GM21528 (cell line): ENCODE measurements around the gene MRTFA.
"Not testable (repeated sequence)": the region's sequence is repeated elsewhere in the genome, so short reads cannot be mapped to it uniquely, and the experiment has no call there.

Source experiments
- ATAC-seq: cut with Tn5 transposase; IDR thresholded peaks from one replicate; pipeline ENCODE4 v1.9.1; 2021; ENCODE audit warnings: mild to moderate bottlenecking, moderate library complexity; ENCODE audit not compliant: unreplicated experiment, low FRiP score

The MRTFA gene

DNA sequence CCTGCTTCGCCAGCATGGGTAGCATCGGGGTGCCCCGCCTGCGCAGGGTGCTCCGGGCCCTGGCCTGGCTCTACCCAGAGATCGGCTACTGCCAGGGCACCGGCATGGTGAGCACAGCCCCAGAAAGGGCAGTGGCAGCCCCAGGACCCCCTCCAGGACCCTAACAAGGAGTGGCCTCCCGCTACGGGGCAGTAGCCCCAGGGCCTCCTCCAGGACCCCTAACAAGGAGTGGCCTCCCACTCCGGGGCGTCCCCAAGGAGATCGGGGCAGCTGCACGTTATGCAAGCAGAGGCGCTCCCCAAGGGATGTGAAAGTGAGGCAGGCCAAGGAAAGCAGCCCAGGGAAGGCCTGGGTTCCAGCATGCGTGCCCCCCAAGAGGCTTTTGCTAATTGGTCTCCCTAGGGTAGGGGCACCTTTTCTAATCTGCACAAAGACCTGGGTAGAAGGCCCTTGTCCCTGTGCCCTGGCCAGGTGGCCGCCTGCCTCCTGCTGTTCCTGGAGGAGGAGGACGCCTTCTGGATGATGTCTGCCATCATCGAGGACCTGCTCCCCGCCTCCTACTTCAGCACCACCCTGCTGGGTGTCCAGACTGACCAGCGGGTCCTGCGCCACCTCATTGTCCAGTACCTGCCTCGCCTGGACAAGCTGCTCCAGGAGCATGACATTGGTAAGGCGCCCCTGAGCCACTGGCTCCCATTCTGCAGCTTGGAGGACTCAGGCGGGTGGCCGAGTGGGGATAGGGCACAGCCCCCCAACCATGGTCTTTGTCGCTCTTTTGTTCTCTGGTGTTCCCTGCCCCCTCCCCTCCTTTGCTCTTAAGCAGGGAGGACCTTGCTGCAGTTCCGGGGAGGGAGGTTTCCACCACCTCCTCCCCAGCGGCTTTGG lies 231.1 kb downstream of the MRTFA start:
- ATAC-seq, result no peak

GRCh38 chr22:40404251-40405177 lies 232.0 kb downstream of the MRTFA start:
- ATAC-seq, result no peak

DNA sequence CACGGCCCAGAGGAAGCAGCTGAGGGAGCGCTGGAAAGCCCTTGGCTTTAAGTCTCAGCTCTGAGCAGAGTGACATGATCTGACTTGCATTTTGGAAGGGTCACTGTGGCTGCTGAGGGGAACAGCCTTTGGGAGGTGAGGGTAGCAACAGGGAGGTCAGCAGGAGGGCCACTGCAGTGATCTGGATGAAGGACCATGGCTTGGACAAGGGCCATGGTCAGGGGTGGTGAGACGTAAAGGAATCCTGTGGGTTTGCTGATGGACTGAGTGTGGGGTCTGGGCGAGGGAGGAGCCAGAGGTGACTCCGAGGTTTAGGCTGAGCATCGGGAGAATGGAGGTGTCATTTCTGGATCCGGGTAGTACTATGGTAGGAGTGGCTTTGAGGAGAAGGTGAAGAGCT lies 232.9 kb downstream of the MRTFA start:
- ATAC-seq, result no peak

- no peak for ATAC-seq
Measured at GRCh38 chr22:40403141-40403540, 233.4 kb downstream of the MRTFA start.

DNA sequence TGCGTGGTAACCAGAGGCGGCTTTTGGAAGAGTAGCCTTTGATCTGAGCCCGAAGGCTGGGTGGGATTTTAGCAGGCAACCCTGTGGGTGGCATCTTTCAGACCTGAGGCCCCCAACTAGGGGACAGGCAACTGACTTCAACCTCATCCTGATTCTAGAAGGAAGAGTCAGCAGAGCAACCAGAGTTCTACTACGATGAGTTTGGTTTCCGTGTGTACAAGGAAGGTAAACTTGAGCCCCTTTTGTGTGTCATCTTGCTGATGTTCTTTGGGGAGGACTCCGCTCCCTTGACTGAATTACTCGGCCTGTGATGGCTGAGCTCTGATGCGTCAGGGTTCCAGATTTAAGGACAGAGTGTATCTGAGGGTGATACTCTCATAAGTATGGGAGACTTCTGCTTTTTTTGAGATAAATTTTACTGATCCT lies 234.5 kb downstream of the MRTFA start:
- no peak for ATAC-seq

DNA sequence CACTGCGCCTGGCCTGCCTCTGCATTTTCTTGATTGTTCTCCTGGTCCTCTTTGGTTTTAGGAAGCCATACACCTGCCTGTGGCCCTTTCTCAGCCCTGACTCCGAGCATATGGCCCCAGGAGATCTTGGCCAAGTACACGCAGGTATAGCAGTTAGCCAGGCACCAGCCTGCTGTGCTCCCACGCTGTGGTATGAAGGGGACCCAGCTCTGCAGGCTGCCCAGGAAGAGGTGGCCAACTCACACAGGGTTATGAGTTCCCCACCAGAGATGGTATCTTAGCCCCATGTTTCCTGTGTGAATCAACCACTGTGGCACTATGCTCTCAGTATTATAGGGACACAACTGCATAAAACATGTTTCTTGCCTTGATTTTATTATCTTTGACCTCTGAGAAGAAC lies 235.0 kb downstream of the MRTFA start:
- ATAC-seq, result no peak

- ATAC-seq, result no peak
Measured at GRCh38 chr22:40400159-40400558, 236.4 kb downstream of the MRTFA start.

- ATAC-seq, result no peak
Measured at GRCh38 chr22:40399621-40400020, 236.9 kb downstream of the MRTFA start.

GRCh38 chr22:40397396-40397795 lies 239.1 kb downstream of the MRTFA start:
- no peak for ATAC-seq

DNA sequence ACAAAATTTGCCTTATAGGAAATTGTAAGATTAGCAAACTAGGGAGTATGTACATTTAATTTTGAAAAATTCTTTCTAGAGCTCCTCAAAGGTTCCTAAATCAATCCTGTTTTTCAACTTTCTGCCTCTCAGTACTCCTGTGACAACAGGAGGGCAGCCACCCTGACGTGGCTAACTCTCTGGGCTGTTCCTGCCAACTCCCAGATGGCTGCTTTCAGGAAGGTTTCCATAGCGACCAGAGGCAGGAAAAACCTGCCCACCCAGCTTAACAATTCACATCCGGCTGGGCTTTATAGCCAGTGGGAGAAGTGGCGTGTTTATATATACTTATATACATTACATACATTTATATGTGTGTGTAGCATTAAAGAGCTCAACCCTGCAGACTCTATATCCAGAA lies 239.6 kb downstream of the MRTFA start:
- ATAC-seq, result no peak

GRCh38 chr22:40395607-40396006 lies 240.9 kb downstream of the MRTFA start:
- no peak for ATAC-seq

- no peak for ATAC-seq
Measured at GRCh38 chr22:40394607-40395006, 241.9 kb downstream of the MRTFA start.

DNA sequence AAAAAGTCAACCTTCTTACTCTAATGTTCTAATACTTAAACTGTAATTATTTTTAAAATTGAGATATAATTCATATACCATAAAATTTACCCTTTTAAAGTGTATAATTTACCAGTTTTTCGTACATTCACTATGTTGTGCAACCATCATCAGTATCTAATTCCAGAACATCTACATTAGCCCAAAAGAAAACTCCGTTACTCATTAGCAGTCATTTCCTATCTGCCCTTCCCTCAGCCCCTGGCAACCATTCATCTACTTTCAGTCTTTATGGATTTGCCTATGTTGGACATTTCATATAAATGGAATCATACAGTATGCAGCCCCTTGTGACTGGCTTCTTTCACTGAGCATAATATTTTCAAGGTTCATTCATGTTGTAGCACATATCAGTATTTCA lies 243.9 kb downstream of the MRTFA start:
- ATAC-seq, result no peak

DNA sequence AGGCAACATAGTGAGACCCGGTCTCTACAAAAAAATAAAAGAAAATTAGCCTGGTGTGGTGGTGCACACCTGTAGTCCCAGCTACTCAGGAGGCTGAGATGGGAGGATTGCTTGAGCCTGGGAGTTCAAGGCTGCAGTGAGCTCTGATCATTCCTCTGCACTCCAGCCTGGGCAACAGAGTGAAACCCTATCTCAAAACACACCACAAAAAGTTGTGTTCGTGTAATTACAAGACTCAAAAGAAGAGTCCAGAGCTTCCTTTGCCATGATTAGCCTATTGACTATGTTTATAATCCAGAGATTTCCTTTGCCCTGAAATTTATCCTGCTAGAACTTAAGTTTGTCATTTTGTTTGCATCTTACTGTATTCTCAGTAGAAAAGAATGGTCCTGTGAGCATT lies 245.1 kb downstream of the MRTFA start:
- no peak for ATAC-seq

DNA sequence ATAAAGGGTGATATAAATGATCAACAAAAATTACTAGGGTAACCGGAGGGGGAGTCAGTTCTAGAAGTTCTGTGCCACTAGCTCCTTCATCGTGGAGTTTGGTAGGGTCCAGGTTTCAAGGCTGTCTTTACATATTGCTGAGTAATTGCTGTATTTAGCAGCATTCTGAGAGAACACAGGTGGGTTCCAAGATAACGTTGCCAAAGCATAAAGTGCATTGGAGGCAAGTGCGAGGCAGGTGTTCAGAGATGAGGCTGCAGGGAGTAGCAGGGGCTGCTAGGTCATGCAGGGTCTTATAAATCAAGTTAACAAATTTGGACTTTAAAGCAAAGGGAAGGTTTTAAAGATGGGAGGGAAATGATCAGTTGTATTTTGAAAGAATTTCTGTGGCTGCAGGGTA lies 248.3 kb downstream of the MRTFA start:
- no peak for ATAC-seq

DNA sequence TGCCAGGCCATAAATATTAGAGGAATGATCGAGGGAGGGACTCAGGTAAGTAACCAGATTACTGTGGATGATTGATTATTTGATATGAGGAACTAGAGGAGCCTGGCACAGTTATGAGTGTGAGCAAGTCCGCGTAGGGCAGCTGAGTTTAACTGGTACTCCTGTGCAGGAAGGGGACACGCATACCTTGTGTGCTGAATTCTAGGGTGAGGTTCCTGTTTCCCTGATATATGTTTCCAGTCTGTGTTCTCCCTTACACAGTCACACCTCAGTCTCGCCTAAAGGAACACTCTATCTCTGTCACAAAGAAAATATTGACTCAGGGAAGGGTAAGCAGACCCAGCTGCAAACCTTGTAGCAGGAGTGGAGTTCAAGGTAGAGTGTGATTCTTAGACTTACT lies 248.8 kb downstream of the MRTFA start:
- no peak for ATAC-seq

DNA sequence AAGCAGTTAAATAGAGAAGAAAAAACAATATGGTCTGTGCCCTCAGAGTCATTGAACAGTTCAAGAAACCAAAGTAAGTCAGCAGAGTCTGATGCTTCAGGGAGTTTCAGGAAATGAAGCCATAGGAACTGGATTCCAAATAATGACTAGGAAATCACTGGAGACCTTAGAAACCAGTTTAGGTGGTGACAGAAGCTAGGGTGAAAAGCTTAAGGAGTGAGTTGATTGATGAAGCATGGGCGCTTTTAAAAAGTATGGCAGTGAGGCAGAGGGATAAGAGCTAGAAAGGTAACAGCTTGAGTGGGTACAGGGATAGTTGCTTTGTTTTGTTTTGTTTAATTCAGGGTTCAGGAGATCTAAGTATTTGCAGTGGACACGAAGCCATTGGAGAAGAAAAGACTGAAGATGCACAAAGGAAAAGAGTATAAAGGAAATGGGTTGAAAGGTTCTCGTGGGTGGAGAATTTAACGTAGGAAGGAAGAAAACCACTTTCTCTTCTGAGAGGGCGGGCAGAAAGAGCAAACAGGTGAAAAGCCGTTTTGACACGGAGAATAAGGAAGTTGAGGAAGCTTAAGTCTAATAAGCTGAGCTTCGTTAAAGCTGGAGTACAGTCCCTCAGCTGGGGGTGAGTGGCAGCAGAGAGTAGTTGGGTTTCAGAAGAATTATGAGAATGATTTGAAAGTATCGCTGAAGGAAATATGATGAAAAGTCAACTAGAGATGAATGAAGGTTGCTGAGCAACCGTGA lies 251.3 kb downstream of the MRTFA start:
- ATAC-seq, result no peak

DNA sequence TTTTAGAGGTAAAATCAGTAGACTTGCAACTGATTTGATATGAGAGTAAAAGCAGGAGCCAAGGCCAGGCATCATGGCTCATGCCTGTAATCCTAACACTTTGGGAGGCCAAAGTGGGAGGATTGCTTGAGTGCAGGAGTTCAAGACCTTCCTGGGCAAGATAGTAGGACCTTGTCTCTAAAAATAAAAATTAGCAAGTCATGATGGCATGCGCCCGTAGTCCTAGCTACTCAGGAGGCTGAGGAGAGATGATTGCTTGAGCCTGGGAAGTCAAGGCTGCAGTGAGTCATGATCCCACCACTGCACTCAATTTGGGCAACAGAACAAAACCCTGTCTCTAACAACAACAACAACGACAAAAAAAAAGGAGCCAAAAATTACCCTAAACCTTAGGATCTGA lies 252.6 kb downstream of the MRTFA start:
- ATAC-seq, result no peak

DNA sequence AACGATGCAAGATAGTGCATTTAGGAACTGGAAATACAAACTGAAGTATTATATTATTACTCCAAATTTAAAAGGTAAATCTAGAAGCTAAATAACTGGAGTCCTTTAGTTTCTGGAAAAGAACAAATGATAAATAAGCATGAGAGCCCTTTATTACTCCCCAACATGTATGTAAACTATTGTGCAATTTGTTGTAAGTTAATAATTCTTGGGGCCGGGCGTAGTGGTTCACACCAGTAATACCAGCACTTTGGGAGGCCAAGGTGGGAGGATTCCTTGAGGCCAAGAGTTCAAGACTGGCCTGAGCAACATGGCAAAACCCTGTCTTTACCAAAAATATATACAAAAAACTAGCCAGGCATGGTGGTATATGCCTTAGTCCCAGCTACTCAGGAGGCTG lies 255.1 kb downstream of the MRTFA start:
- ATAC-seq, result no peak

- not testable (repeated sequence) for ATAC-seq
Measured at GRCh38 chr22:40378448-40378847, 258.1 kb downstream of the MRTFA start.

DNA sequence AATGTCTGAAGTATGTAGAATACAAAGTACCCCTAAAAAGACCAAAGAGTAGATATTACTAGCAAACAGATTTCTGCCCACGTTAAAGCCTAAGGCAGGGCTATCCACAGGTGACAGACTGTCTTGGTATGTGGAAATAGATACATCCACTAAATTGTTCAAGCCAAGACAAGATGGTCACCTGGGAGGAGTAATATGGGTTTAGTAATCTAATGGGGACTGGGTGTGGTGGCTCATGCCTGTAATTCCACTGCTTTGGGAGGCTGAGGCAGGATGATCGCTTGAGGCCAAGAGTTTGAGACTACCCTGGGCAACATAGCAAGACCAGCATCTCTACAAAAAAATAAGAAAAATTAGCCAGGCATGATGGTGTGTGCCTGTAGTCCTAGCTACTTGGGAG lies 258.6 kb downstream of the MRTFA start:
- ATAC-seq, result no peak
